BJ (cell line): ENCODE measurements around the gene ACTC1. TPM values are rescaled to one million over a fixed set of nuclear protein-coding genes. Genes with fewer than 3 reads are reported as not detected.
A peak's percentile ranks its signal among the peaks of the same experiment; 100 is the strongest.
"Not testable (repeated sequence)": the region's sequence is repeated elsewhere in the genome, so short reads cannot be mapped to it uniquely, and the experiment has no call there.

Experiments
- CTCF ChIA-PET: fragments of 350-600 bp; formaldehyde crosslinking; extraction: SDS; loops from one replicate; lab custom pipeline; 2021; ENCODE audit warnings: antibody characterized with exemption, inconsistent platforms; lab: Yijun Ruan, JAX
- POLR2A ChIA-PET: fragments of 300-600 bp; sonication (Branson Sonifier 250); formaldehyde crosslinking; extraction: SDS; loops from one replicate; lab custom pipeline; 2021; ENCODE audit warnings: antibody characterized with exemption; lab: Charles Lee
- DNase-seq: peaks from one replicate; pipeline ENCODE4 v3.0.0-alpha.2; 2011; ENCODE audit warnings: low read depth
- H3K27me3 ChIP-seq: 2 replicates; pipeline ENCODE4 v1.6.0; 2011; ENCODE audit warnings: low read length; ENCODE audit not compliant: control insufficient read depth, insufficient read depth
- H3K36me3 ChIP-seq: 2 replicates; pipeline ENCODE4 v1.5.1; 2011; ENCODE audit warnings: low read length; ENCODE audit not compliant: control insufficient read depth, insufficient read depth
- H3K4me3 ChIP-seq: 2 replicates; pipeline ENCODE4 v1.5.1; 2011; ENCODE audit warnings: low read depth, mild to moderate bottlenecking, control low read depth, low read length
- polyA plus RNA-seq: library from polyadenylated mRNA; depleted of rRNA; stranded (reverse); fragments of >200 nt; gene quantifications from 2 replicates; pipeline ENCODE4 v1.2.3, GENCODE V29; 2011
- TF ChIP-seq, protein P1 (sequence below): IDR thresholded peaks from 2 replicates; pipeline ENCODE4 v1.5.1; 2011; ENCODE audit warnings: low read depth, mild to moderate bottlenecking, control low read depth, inconsistent platforms, low read length, moderate library complexity; ENCODE audit not compliant: insufficient read depth

Gene ACTC1
- polyA plus RNA-seq, 1 experiment = 15.2 TPM

DNA sequence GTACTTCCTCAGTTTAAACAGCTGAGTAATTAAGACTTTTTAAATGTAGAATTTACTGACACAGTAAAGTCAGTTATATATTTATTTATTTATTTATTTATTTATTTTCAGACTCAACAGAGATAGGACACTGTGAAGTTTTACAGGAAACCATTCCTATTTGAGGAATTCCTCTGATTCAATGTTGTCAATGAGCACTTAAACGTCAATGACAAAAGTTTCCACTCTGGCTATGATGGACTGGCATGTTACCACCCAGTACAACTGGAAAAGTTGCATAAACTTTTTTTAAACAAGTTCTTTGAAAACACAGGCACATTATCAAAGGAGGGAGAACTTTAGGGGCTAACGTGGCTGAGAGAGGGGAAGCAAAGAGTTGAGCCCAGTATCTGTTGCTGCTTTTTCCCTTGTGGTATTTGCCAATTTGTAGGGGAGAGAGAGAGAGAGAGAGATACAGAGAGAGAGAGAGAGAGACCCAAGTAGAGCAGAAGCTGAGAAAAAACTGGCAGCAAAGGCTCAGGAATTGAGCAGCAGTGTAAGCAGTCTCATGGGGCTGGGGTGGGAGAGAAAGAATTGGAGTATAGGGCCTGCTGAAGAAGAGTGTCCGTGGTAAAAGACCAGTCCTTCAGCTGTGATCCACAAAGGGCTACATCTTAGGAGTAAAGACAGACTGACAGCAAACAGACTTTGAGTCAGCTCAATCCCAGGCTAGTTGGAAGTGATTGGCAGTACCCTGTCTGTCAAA is 18.3 kb upstream of the ACTC1 start:
- H3K36me3 ChIP-seq = no peaks in the 10 kb centered on the region
- DNase-seq = no peak
- ChIA-PET POLR2A (no interaction called here), CTCF (no interaction called here)
- TF ChIP-seq, protein P1, sequence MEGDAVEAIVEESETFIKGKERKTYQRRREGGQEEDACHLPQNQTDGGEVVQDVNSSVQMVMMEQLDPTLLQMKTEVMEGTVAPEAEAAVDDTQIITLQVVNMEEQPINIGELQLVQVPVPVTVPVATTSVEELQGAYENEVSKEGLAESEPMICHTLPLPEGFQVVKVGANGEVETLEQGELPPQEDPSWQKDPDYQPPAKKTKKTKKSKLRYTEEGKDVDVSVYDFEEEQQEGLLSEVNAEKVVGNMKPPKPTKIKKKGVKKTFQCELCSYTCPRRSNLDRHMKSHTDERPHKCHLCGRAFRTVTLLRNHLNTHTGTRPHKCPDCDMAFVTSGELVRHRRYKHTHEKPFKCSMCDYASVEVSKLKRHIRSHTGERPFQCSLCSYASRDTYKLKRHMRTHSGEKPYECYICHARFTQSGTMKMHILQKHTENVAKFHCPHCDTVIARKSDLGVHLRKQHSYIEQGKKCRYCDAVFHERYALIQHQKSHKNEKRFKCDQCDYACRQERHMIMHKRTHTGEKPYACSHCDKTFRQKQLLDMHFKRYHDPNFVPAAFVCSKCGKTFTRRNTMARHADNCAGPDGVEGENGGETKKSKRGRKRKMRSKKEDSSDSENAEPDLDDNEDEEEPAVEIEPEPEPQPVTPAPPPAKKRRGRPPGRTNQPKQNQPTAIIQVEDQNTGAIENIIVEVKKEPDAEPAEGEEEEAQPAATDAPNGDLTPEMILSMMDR = no peak
- H3K27me3 ChIP-seq = no peaks in the 10 kb centered on the region
- no peak overlapping the region for H3K4me3 ChIP-seq

DNA sequence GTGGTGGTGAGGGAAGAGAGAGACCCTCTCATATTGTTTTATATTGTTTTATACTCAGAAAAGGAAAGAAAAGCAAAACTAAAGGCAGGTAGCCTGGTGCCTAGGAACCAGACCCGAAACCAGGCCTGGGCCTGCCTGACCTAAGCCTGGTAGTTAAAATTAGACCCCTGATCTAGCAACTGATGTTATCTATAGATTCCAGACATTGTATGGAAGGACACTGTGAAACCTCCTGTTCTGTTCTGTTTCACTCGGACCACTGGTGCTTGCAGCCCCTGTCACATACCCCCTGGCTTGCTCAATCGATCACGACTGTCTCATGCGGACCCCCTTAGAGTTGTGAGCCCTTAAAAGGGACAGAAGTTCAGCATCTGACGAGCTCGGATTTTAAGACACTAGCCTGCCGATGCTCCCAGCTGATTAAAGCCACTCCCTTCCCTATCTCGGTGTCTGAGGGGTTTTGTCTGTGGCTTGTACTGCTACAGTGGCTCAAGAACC is 17.6 kb upstream of the ACTC1 start:
- DNase-seq, H3K4me3 ChIP-seq, H3K36me3 ChIP-seq, H3K27me3 ChIP-seq, POLR2A ChIA-PET: not testable (repeated sequence)
- CTCF ChIA-PET = interaction anchor here (0.7 kb wide), 1 partner anchor 193 kb away, joined by 3 read pairs; no protein-coding TSS in a partner anchor

DNA sequence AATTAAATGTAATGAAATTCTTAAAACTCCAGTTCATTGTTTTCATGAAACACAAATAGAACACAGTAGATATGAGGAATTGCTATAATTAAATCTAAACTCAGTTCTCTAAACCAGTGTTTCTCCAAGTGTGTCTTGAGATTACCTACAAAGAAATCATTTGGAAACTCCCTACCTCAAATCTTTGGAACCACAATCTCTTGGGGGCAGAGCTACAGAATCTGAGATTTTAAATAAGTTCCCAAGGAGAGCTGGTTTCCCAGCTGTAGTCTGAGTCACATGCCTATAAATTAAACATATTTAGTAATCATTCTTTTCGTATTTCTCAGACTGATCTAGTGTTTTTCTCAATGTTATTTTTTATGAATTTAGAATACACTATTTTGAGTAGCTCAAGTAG is 17.0 kb upstream of the ACTC1 start:
- ChIA-PET CTCF (interaction anchor here (0.6 to 0.7 kb wide), 2 partner anchors 107 to 192 kb away, joined by 3 read pairs; no protein-coding TSS in a partner anchor), POLR2A (interaction anchor here (0.6 kb wide), 1 partner anchor 87 kb away, joined by 3 read pairs; no protein-coding TSS in a partner anchor)
- Histone ChIP-seq H3K27me3 (no peaks in the 10 kb centered on the region), H3K4me3 (no peak overlapping the region), H3K36me3 (no peaks in the 10 kb centered on the region)
- DNase-seq = peak; percentile 28
- TF ChIP-seq, protein P1 = no peak

DNA sequence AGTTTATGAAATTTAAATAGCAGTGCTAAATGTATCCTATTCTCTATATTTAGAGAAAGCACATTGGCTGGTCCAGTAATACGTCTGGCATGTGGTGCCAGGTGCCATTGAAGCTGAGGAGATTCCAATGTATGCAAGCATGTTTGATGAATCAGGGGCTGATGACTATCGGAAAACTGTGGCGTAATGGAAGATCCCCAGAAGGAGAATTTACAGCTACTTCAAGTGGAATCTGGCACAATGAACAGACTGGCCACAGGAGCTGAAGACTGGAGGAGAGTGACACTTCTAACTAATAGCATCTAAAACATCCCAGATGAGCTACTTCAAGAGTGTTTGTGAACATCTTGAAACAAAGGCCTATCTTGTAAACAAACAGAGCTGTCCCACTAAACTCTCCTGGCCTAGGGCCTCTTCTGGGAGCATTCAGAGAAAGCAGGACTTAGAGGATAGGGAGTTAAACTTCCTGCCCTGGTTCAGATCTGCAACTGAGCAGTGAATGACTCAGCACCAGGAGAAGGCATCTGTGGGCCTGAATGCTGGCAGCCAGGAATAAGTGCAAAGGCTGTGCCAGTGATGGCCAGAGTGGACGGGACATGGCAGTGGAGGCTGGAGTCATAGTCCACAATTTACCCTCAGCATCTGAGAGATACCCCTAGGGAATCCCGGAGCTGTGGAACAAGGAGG is 15.2 kb upstream of the ACTC1 start:
- H3K27me3 ChIP-seq = no peaks in the 10 kb centered on the region
- DNase-seq = peak; percentile 92
- ChIA-PET CTCF (interaction anchor here (1.4 kb wide), 1 partner anchor 11 kb away, joined by 4 read pairs; no protein-coding TSS in a partner anchor), POLR2A (interaction anchor here (0.6 kb wide), 1 partner anchor 134 kb away, joined by 3 read pairs; no protein-coding TSS in a partner anchor)
- no peak overlapping the region for H3K4me3 ChIP-seq
- TF ChIP-seq, protein P1 = no peak
- H3K36me3 ChIP-seq = no peaks in the 10 kb centered on the region

DNA sequence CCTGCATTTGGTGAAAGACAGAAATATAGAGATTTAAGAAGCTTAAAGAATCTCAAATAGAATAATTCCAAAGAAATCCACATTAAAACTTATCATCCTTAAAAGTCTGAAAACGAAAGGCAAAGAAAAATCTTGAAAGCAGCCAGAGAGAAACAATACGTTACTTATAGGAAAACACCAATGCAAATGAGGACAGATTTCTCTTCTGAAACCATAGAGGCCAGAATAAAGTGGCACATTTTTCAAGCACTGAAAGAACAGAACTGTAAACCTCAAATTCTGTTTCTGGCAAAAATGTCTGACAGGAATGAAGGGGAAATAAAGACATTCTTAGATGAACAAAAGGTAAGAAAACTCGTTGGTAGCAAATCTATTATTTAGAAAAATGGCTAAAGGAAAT is 13.8 kb upstream of the ACTC1 start:
- CTCF ChIA-PET = no interaction called here
- Histone ChIP-seq H3K27me3 (no peaks in the 10 kb centered on the region), H3K4me3 (no peak overlapping the region), H3K36me3 (no peaks in the 10 kb centered on the region)
- POLR2A ChIA-PET = no interaction called here
- TF ChIP-seq, protein P1 = no peak
- DNase-seq = no peak
